GM12873 (cell line): ENCODE measurements around the gene DPYSL3.

Source experiments
- TF ChIP-seq, protein P1 (sequence below): IDR thresholded peaks from 2 replicates; pipeline ENCODE4 v1.5.1; 2012; ENCODE audit warnings: low read depth, mild to moderate bottlenecking, moderate library complexity, low read length, control low read depth; ENCODE audit not compliant: insufficient read depth; ENCODE audit errors: missing control alignments

The DPYSL3 gene

GRCh38 chr5:147400881-147401280 is 109.0 kb downstream of the DPYSL3 start:
- TF ChIP-seq, protein P1, sequence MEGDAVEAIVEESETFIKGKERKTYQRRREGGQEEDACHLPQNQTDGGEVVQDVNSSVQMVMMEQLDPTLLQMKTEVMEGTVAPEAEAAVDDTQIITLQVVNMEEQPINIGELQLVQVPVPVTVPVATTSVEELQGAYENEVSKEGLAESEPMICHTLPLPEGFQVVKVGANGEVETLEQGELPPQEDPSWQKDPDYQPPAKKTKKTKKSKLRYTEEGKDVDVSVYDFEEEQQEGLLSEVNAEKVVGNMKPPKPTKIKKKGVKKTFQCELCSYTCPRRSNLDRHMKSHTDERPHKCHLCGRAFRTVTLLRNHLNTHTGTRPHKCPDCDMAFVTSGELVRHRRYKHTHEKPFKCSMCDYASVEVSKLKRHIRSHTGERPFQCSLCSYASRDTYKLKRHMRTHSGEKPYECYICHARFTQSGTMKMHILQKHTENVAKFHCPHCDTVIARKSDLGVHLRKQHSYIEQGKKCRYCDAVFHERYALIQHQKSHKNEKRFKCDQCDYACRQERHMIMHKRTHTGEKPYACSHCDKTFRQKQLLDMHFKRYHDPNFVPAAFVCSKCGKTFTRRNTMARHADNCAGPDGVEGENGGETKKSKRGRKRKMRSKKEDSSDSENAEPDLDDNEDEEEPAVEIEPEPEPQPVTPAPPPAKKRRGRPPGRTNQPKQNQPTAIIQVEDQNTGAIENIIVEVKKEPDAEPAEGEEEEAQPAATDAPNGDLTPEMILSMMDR: no peak

DNA sequence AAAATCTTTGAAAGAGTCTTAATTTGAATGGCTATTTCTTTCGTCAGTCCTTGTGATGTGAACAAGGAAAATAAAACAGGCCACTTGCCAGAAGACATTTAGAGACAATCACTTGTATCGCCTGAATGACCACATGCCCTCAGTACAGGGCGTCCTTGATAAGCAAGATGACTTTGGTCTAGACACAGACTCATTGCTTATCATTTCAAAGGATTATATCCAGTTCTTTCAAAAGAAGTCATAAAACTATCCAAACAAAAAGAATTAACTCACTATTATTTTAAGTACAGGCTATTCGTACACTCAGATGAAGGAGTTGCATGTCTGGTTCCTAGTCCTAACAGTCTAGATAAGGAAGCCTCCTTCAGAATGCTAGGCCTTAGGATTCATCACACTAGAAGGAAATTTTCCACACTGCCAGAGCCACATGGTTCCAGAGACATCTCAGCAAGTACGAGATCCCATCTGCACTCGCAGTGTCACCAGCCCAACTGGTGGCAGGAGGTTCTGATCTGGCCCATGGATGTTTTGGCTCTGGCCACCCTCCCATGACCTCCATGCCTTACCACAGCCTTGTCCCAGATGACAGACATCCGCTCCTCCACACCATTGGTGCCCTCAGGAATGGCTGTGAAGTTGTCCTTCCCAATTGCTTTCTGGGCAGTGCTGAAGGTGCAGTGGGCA is 109.6 kb downstream of the DPYSL3 start:
- TF ChIP-seq, protein P1: no peak

DNA sequence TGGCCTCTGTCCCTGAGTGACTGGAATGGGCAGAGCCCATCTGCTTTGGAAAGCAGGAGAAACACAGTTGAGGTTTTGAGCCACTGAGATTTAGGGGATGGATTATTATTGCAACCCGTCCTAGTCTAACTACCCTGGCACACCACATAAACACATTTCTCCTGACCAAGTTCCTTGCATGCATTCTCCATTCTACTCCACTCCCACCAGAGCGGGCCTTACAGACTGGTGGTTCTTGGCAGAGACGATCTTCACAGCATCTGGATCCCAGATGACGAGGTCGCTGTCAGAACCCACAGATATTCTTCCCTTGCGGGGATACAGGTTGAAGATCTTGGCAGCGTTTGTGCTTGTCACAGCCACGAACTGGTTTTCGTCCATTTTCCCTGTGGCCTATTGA is 111.0 kb downstream of the DPYSL3 start:
- TF ChIP-seq, protein P1: no peak

- TF ChIP-seq, protein P1: peak; percentile 22
Observed at GRCh38 chr5:147397616-147398015, 112.3 kb downstream of the DPYSL3 start.

GRCh38 chr5:147396070-147396823 is 113.6 kb downstream of the DPYSL3 start:
- TF ChIP-seq, protein P1: no peak

DNA sequence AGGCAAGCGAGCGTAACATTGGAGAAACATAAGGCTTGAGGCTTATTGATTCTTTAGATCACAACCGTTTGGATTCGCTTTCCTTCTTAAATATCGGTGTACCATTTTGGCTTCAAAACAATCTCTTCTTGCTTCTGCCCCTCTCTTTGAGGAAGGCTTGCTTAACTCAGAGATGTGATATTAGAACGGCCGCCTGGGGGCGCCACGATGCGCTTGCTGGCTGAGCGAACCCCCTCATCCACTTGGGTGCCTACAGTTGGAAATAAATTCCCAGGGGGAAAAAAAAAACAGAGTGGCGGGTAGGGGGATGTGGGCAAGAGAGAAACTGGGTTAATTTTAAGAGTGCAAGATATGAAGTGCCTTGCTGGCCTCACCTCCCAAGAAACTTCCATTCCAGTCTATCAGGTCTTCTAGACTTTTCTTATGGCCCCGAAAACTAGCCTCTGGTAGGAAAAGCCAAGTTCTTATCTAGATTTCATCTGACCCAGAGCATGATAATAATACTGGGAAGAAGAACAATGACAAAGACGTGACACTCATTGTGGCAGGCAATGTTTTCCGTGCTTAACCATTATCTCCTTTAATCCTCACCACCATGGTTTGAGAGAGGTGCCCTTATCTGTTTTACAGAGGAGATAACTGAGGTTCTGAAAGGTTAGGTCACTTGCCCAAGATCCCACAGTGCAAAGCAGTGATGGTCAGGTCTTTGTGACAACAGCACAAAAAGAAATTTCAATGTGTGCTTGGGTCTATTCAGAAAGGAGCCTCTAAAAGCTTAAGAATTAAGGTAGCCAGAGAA is 115.8 kb downstream of the DPYSL3 start:
- TF ChIP-seq, protein P1: peak; percentile 32

GRCh38 chr5:147391781-147392180 is 118.1 kb downstream of the DPYSL3 start:
- TF ChIP-seq, protein P1: peak; percentile 68
